Mucosa of gallbladder (tissue), 1 donor: ENCODE data around the gene CCR5. TPM values are rescaled to one million over a fixed set of nuclear protein-coding genes. Genes with fewer than 3 reads are reported as not detected.

Experiments used
- DNase-seq: peaks from one replicate; pipeline ENCODE4 v3.0.0-alpha.2; 2020; ENCODE audit warnings: low spot score
- total RNA-seq: library from RNA; stranded (reverse); gene quantifications from one replicate; pipeline ENCODE4 v1.2.1, GENCODE V29; 2021
- donor health status: DM: no; HTN: no; CAD: no.

The CCR5 gene
- total RNA-seq, 1 donor from 2014 or later = 3.9 TPM

GRCh38 chr3:46407970-46408369 lies 37.2 kb downstream of the CCR5 start:
- DNase-seq = no peak

DNA sequence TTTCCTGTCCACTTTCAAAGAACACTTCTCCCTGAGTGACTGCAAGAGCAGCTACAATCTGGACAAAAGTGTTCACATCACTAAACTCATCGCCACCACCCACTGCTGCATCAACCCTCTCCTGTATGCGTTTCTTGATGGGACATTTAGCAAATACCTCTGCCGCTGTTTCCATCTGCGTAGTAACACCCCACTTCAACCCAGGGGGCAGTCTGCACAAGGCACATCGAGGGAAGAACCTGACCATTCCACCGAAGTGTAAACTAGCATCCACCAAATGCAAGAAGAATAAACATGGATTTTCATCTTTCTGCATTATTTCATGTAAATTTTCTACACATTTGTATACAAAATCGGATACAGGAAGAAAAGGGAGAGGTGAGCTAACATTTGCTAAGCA lies 38.1 kb downstream of the CCR5 start:
- DNase-seq = no peak

DNA sequence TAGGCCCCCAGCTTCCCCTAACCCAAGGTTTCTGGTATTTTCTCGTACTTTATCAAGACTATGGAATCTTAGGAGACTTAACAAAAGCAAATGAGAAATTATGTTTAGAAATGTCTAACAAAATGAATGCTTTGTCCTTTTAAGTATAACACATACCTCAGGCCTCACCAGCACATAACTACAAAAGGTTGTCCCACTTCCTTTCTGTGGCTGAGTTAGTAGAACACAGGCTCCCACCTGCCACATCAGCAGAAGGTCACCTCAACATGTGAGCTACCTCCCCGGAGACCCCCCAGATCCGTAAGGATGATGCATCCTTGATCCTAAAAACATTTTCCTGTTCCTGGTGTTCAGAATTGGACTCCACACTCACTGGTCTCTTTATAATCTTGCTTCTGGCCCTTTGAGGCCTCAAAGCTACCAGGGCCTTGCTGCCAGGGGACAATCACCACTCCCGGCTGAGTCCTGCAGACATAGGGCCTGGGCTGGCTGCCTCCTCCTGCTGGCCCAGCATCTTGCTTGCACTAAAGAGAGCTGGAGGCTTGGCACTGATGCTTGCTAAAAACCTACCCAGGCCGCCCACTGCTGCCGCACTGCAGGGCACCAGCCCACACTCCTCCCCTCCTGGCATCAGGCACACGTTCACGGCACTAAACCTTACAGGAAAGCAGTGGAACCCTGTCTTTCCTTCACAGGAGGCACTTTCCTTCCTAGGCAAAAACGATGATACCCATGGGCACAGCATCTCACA lies 39.2 kb downstream of the CCR5 start:
- no peak for DNase-seq

DNA sequence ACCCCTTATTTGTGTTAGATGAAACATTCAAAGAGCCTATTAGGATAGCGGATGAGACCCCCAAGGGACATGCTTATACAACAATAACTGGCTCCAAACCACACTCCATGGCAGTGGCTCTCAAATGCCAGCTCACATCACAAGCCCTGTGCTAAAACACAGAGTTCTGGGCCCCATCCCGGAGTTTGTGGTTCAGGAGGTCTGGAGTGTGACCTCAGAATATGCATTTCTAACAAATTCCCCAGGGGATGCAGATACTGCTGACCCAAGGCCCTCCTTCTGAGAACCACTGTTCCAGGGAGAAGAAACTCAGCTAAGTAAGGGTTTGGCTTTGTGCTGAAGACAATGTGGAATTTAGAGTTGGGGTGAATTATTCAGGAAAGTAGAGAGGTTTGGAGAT lies 39.9 kb downstream of the CCR5 start:
- no peak for DNase-seq

- no peak for DNase-seq
Observed at GRCh38 chr3:46411271-46411670, 40.5 kb downstream of the CCR5 start.

- no peak for DNase-seq
Observed at GRCh38 chr3:46412786-46413298, 42.1 kb downstream of the CCR5 start.

GRCh38 chr3:46413951-46414350 lies 43.2 kb downstream of the CCR5 start:
- DNase-seq = no peak

GRCh38 chr3:46414739-46415138 lies 44.0 kb downstream of the CCR5 start:
- no peak for DNase-seq

- DNase-seq = no peak
Observed at GRCh38 chr3:46416125-46416810, 45.5 kb downstream of the CCR5 start.

- no peak for DNase-seq
Observed at GRCh38 chr3:46416811-46417510, 46.2 kb downstream of the CCR5 start.

DNA sequence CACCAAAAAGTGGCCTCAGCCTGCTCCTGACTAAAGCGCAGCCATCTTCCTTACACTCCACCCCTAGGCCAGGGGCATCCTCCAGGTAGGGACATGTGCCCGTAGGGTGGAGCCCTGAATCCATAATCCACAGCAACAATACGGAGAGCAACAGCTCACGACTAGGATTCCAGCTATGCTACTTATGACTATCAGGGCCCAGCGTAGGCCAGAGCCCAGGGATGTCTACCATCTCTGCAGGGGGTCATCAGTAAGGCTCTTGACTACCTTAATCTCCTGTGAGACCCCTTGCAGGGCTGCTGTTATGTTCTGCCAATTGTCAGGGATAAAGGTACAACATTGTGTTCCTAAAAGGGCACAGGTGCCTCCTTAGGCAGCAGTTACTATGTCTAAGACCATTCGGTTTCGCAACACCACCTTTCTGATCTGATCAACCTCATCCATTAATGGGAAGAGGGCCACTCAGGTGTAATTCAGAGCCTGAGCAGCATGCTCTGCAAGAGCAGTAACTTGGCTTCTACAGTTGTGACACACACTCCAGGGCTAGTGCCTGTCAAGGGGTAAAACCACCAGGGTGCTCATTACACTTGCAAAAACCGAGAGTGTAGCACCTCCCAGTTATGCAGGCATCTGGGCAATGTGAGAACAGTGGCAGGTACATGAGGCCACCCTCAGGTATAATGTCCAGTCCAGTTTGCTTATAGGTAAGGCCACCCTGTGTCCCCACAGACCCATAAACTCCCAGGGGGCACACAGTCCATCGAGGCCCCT lies 47.3 kb downstream of the CCR5 start:
- DNase-seq = no peak

DNA sequence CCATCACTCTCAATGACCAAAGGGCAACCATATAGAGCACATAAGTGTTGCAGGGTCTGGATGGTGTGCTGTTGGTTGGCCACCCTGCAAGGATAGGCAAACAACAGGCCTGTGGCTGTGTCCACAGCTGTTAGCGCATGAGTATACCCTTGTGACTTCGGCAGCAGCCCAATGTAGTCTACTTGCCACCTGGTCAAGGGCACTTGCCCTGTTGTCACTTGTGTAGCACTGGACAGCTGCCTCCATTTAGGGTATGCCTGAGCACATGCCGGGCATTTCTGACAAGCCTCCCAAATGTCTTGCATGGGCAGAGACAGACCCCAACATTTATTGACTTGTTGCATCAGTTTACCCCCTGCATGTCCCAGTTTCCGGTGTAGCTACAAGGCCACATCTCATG lies 49.1 kb downstream of the CCR5 start:
- DNase-seq = no peak

DNA sequence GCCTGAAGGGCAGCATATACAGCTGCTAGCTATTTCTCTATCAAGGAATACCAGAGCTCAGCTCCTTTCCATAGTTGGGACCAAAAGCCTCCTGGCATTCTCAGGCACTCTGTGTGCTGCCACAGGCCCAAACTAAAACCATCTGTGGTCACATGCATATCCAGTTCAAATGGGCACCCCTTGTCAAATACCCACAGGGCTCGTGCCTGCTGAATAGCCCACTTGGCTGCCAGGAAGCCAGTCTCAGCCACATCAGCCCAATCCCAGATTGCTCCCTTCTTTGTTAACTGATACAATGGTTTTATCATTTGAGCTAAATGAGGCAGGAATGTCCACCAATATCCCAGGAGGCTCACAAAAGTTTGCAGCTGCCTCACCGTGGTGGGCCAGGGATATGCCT lies 50.2 kb downstream of the CCR5 start:
- no peak for DNase-seq

DNA sequence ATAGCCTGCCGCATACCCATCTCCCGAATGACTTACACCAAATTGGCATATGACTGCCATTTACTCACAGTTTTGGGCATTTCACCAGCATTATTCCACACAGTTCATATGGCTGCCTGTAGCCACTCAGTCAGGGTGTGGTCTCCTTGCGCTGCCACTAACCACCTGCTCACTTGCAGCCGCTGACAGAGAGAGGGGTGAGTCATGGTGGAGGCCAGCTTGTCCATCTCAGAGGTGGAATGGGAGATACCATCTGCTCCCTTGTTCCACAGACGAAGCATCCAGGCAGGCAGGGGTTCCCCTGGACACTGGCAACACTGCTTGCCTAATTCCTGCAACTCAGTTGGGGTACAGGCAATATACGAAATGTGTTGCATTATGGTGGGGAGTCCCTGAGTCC lies 51.9 kb downstream of the CCR5 start:
- DNase-seq = no peak

- peak; percentile 51 for DNase-seq
Observed at GRCh38 chr3:46423588-46423987, 52.8 kb downstream of the CCR5 start.

Other genes with a start within 250 kb of the CCR5 start
- 4.8 TPM for gene CCR1, start 162.6 kb upstream of the CCR5 start, total RNA-seq
- not detected for gene CCR3, start 128.5 kb upstream of the CCR5 start, total RNA-seq
- 4.1 TPM for gene CCR2, start 16.8 kb upstream of the CCR5 start, total RNA-seq
- gene CCRL2, start 36.3 kb downstream of the CCR5 start, total RNA-seq = 9.1 TPM
- 0.83 TPM for gene LTF, start 94.0 kb downstream of the CCR5 start, total RNA-seq
- gene RTP3, start 127.0 kb downstream of the CCR5 start, total RNA-seq = not detected
- 1.9 TPM for gene LRRC2, start 195.4 kb downstream of the CCR5 start, total RNA-seq
- gene FAM240A, start 241.6 kb downstream of the CCR5 start, total RNA-seq = not detected